H9 (cell line): Measurements from ENCODE around the gene NCBP3. TPM values are rescaled to one million over a fixed set of nuclear protein-coding genes. Genes with fewer than 3 reads are reported as not detected.

Experiments
- DNase-seq: peaks from one replicate; pipeline ENCODE4 v3.0.0-alpha.2; 2017
- H2AFZ ChIP-seq: one replicate; pipeline ENCODE4 v1.6.1; 2013; ENCODE audit warnings: mild to moderate bottlenecking, low read length, control low read depth, moderate library complexity
- H2AK5ac ChIP-seq: 2 replicates; pipeline ENCODE4 v1.6.1; 2013; ENCODE audit warnings: low read length, control low read depth, mixed read lengths; ENCODE audit not compliant: insufficient read length
- H2BK120ac ChIP-seq: one replicate; pipeline ENCODE4 v1.6.1; 2013; ENCODE audit warnings: low read depth, mild to moderate bottlenecking, low read length, control low read depth, inconsistent platforms; ENCODE audit not compliant: poor library complexity, severe bottlenecking
- H2BK12ac ChIP-seq: 2 replicates; pipeline ENCODE4 v1.6.1; 2013; ENCODE audit warnings: low read length, control low read depth, mixed read lengths, low read depth; ENCODE audit not compliant: insufficient read length
- H2BK15ac ChIP-seq: 2 replicates; pipeline ENCODE4 v1.6.1; 2013; ENCODE audit warnings: low read depth, low read length, control low read depth
- H2BK20ac ChIP-seq: one replicate; pipeline ENCODE4 v1.6.1; 2013; ENCODE audit warnings: low read depth, mild to moderate bottlenecking, low read length, control low read depth, inconsistent platforms; ENCODE audit not compliant: poor library complexity, severe bottlenecking
- H2BK5ac ChIP-seq: 2 replicates; pipeline ENCODE4 v1.6.1; 2013; ENCODE audit warnings: low read length, control low read depth, mixed read lengths; ENCODE audit not compliant: insufficient read length
- H3K14ac ChIP-seq: 2 replicates; pipeline ENCODE4 v1.6.1; 2013; ENCODE audit warnings: low read length, control low read depth; ENCODE audit not compliant: insufficient read depth
- H3K18ac ChIP-seq: 2 replicates; pipeline ENCODE4 v1.6.1; 2013; ENCODE audit warnings: low read depth, mild to moderate bottlenecking, mixed read lengths, low read length, control low read depth; ENCODE audit not compliant: insufficient read length
- H3K23ac ChIP-seq: 2 replicates; pipeline ENCODE4 v1.6.1; 2013; ENCODE audit warnings: low read length, control low read depth, mixed read lengths, low read depth; ENCODE audit not compliant: insufficient read length
- H3K23me2 ChIP-seq: 2 replicates; pipeline ENCODE4 v1.6.1; 2013; ENCODE audit warnings: low read depth, mild to moderate bottlenecking, mixed read lengths, low read length, control low read depth; ENCODE audit not compliant: insufficient read length, poor library complexity, severe bottlenecking
- H3K27ac ChIP-seq: 2 replicates; pipeline ENCODE4 v1.5.1; 2013; ENCODE audit warnings: low read length, control low read depth, mixed read lengths, low read depth; ENCODE audit not compliant: insufficient read length
- H3K27me3 ChIP-seq: 2 replicates; pipeline ENCODE4 v1.6.1; 2013; ENCODE audit warnings: low read length, control low read depth, inconsistent platforms; ENCODE audit not compliant: insufficient read depth
- H3K4ac ChIP-seq: 2 replicates; pipeline ENCODE4 v1.6.1; 2013; ENCODE audit warnings: low read depth, mild to moderate bottlenecking, control low read depth, inconsistent platforms, low read length, moderate library complexity
- H3K4me1 ChIP-seq: 2 replicates; pipeline ENCODE4 v1.6.1; 2013; ENCODE audit warnings: low read length, control low read depth, inconsistent platforms; ENCODE audit not compliant: insufficient read depth
- H3K4me2 ChIP-seq: 2 replicates; pipeline ENCODE4 v1.6.1; 2013; ENCODE audit warnings: low read length, control low read depth, mixed read lengths; ENCODE audit not compliant: insufficient read length, insufficient read depth
- H3K56ac ChIP-seq: 2 replicates; pipeline ENCODE4 v1.6.1; 2013; ENCODE audit warnings: low read depth, mild to moderate bottlenecking, mixed read lengths, low read length, control low read depth; ENCODE audit not compliant: insufficient read length
- H3K79me1 ChIP-seq: 2 replicates; pipeline ENCODE4 v1.6.1; 2013; ENCODE audit warnings: low read depth, mild to moderate bottlenecking, moderate library complexity, low read length, control low read depth, inconsistent platforms; ENCODE audit not compliant: insufficient read depth, poor library complexity, severe bottlenecking
- H3K79me2 ChIP-seq: 2 replicates; pipeline ENCODE4 v1.6.1; 2013; ENCODE audit warnings: low read length, control low read depth, inconsistent platforms; ENCODE audit not compliant: insufficient read depth
- H3K9ac ChIP-seq: 2 replicates; pipeline ENCODE4 v1.6.1; 2013; ENCODE audit warnings: low read length, control low read depth, mixed read lengths; ENCODE audit not compliant: insufficient read length; ENCODE audit errors: extremely low read depth
- H3K9me3 ChIP-seq: one replicate; pipeline ENCODE4 v1.6.1; 2013; ENCODE audit warnings: low read depth, low read length, inconsistent platforms; ENCODE audit not compliant: control insufficient read depth
- H3T11ph ChIP-seq: one replicate; pipeline ENCODE4 v1.6.1; 2013; ENCODE audit warnings: mild to moderate bottlenecking, low read length, control low read depth, inconsistent platforms
- H4K20me1 ChIP-seq: one replicate; pipeline ENCODE4 v1.6.1; 2013; ENCODE audit not compliant: control insufficient read depth, insufficient read length, insufficient read depth
- H4K5ac ChIP-seq: 2 replicates; pipeline ENCODE4 v1.6.1; 2013; ENCODE audit warnings: low read depth, mild to moderate bottlenecking, mixed read lengths, low read length, control low read depth; ENCODE audit not compliant: insufficient read length
- H4K8ac ChIP-seq: replicated peaks from 2 replicates; pipeline ENCODE4 v1.6.1; 2013; ENCODE audit warnings: low read length, control low read depth, mixed read lengths, low read depth; ENCODE audit not compliant: insufficient read length
- H4K91ac ChIP-seq: 2 replicates; pipeline ENCODE4 v1.6.1; 2013; ENCODE audit warnings: low read depth, mild to moderate bottlenecking, moderate library complexity, mixed read lengths, low read length, control low read depth; ENCODE audit not compliant: insufficient read length
- H3K27ac Mint-ChIP-seq, 3 experiments: 2 replicates in 2 of 3; 3 replicates in 1 of 3; pipeline ENCODE4 v1.8.0; 2020 to 2021; ENCODE audit warnings: mixed read lengths in 3 of 3, mild to moderate bottlenecking in 1 of 3, moderate library complexity in 1 of 3
- H3K27me3 Mint-ChIP-seq: 2 replicates; pipeline ENCODE4 v1.8.0; 2021; ENCODE audit warnings: low read depth, mild to moderate bottlenecking, moderate library complexity, mixed read lengths
- H3K36me3 Mint-ChIP-seq, 3 experiments: 2 replicates in 2 of 3; 3 replicates in 1 of 3; pipeline ENCODE4 v1.8.0; 2020 to 2021; ENCODE audit warnings: low read depth in 3 of 3, mixed read lengths in 3 of 3; ENCODE audit not compliant: insufficient read depth in 1 of 3
- H3K4me1 Mint-ChIP-seq, 2 experiments: 2 replicates each; pipeline ENCODE4 v1.8.0; 2020; ENCODE audit warnings: mixed read lengths in 2 of 2
- H3K4me3 Mint-ChIP-seq, 2 experiments: 2 replicates in 1 of 2; 3 replicates in 1 of 2; pipeline ENCODE4 v1.8.0; 2020 to 2021; ENCODE audit warnings: mild to moderate bottlenecking in 2 of 2, mixed read lengths in 2 of 2, moderate library complexity in 1 of 2
- H3K9me3 Mint-ChIP-seq, 2 experiments: 2 replicates in 1 of 2; 3 replicates in 1 of 2; pipeline ENCODE4 v1.8.0; 2020; ENCODE audit warnings: mild to moderate bottlenecking in 2 of 2, mixed read lengths in 2 of 2, moderate library complexity in 1 of 2
- WGBS: extraction: QIAGEN DNeasy Blood & Tissue Kit; methylation state at CpG from one replicate; pipeline ENCODE4 v1.1.7; 2013; ENCODE audit warnings: missing lambda C conversion rate, low lambda C conversion rate, mixed read lengths; ENCODE audit not compliant: insufficient read length; ENCODE audit errors: extremely low coverage; 5-methylcytosine and 5-hydroxymethylcytosine counted together
- total RNA-seq: library from RNA; stranded (reverse); gene quantifications from 2 replicates; pipeline ENCODE4 v1.2.1, GENCODE V29; 2021
- TF ChIP-seq, protein P1 (sequence below): fragments of 200-600 bp; sonication (generic); conservative IDR thresholded peaks from 3 replicates; pipeline ENCODE4 v1.8.0; 2021; ENCODE audit warnings: antibody characterized with exemption, mild to moderate bottlenecking

The NCBP3 gene
- total RNA-seq, 1 experiment from 2014 or later, result 45.7 TPM

DNA sequence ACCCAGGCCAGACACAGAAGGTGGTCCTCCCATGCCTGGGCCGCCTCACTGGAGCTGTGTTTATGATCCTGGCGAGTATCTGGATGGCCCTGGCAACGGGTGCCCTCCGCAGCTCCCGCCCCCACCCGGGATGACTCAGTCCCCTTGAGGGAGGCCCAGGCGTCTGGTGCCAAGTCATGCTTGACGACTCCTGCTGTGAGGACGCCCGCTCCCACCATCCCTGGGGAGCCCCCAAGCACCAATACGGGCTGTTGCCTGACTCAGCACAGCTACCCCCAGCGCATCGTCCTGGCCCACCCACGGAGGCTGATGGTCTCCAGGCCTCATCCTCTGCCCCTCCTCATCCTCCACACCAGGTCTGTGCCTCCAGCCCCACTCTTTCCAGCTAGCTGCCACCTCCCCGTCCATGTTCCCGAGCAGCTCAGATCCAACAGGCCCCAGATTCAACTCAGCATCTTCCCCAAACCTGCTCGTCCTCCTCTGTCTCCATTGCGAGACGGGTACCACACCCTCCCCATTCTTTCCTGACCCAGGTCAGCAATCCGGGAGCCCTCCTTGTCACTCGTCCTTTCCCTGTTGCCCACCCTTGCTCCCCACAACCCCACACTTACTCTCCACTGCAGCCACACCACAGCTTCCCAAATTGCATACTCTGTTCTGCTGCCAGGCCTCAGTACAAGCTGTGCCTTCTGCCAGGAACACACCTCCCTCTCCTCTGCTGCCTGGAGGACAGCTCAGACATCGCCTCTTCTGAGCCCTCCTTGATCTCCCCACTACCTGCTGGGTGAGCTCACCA lies 44.2 kb upstream of the NCBP3 start:
- no peak overlapping the region for H3K14ac ChIP-seq
- H3K27ac Mint-ChIP-seq, result no peak overlapping the region; a peak in 1 of 7 replicates
- DNase-seq, result no peak

More for the DNA sequence above, 44.2 kb upstream of the NCBP3 start:
- Mint-ChIP-seq H3K4me3 (no peak overlapping the region), H3K27me3 (peaks cover 12% of the 10 kb centered on the region), H3K36me3 (peaks cover 0 to 1% (median 0%) of the 10 kb centered on the region in 3 experiments; a peak in 2 of 7 replicates), H3K9me3 (no peaks in the 10 kb centered on the region), H3K4me1 (peaks cover 32 to 54% of the 10 kb centered on the region in 2 experiments)
- H3K23me2 ChIP-seq, result peaks cover 6% of the 10 kb centered on the region
- no peak overlapping the region for H4K8ac ChIP-seq
- H4K91ac ChIP-seq, result no peak overlapping the region
- no peaks in the 10 kb centered on the region for H3K9me3 ChIP-seq
- H3K56ac ChIP-seq, result no peak overlapping the region
- H3K4me2 ChIP-seq, result no peak overlapping the region
- no peaks in the 10 kb centered on the region for H4K20me1 ChIP-seq
- H4K5ac ChIP-seq, result no peak overlapping the region
- no peak overlapping the region for H2BK5ac ChIP-seq
- H2AK5ac ChIP-seq, result no peak overlapping the region
- no peak overlapping the region for H3T11ph ChIP-seq
- WGBS, result no CpG with 5 or more reads among the region's 22 CpGs
- H2BK120ac ChIP-seq, result no peak overlapping the region
- no peaks in the 10 kb centered on the region for H3K79me1 ChIP-seq
- no peak overlapping the region for H3K9ac ChIP-seq
- no peak overlapping the region for H3K27ac ChIP-seq
- H2BK15ac ChIP-seq, result no peak overlapping the region
- no peaks in the 10 kb centered on the region for H3K79me2 ChIP-seq
- no peak overlapping the region for H3K4ac ChIP-seq
- no peaks in the 10 kb centered on the region; the same call in 1 of the 2 replicates for H3K27me3 ChIP-seq
- TF ChIP-seq, protein P1, sequence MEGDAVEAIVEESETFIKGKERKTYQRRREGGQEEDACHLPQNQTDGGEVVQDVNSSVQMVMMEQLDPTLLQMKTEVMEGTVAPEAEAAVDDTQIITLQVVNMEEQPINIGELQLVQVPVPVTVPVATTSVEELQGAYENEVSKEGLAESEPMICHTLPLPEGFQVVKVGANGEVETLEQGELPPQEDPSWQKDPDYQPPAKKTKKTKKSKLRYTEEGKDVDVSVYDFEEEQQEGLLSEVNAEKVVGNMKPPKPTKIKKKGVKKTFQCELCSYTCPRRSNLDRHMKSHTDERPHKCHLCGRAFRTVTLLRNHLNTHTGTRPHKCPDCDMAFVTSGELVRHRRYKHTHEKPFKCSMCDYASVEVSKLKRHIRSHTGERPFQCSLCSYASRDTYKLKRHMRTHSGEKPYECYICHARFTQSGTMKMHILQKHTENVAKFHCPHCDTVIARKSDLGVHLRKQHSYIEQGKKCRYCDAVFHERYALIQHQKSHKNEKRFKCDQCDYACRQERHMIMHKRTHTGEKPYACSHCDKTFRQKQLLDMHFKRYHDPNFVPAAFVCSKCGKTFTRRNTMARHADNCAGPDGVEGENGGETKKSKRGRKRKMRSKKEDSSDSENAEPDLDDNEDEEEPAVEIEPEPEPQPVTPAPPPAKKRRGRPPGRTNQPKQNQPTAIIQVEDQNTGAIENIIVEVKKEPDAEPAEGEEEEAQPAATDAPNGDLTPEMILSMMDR, result no peak
- peaks cover 2% of the 10 kb centered on the region; the same call in 1 of the 2 replicates for H3K4me1 ChIP-seq
- no peak overlapping the region for H2AFZ ChIP-seq
- no peak overlapping the region for H2BK12ac ChIP-seq
- no peak overlapping the region for H3K23ac ChIP-seq
- no peak overlapping the region for H2BK20ac ChIP-seq
- no peak overlapping the region for H3K18ac ChIP-seq
